Measurements from ENCODE around the gene ALK. TPM values are rescaled to one million over a fixed set of nuclear protein-coding genes. Genes with fewer than 3 reads are reported as not detected.

Gene ALK
- total RNA-seq, 4 donors from 2014 or later = 0.19 TPM; not detected in 3

GRCh38 chr2:29490045-29490444 lies 431.3 kb downstream of the ALK start:
- DNase-seq = no peak
- H3K4me3 ChIP-seq = no peak overlapping the region
- no peaks in the 10 kb centered on the region for H3K27me3 ChIP-seq
- H3K4me1 ChIP-seq = no peaks in the 10 kb centered on the region
- intact Hi-C loops (cut with DNase I) = no loop called here
- 89% methylated on average over 6 of the region's 6 CpGs for WGBS, 2 donors
- no peaks in the 10 kb centered on the region for H3K36me3 ChIP-seq
- H3K9me3 ChIP-seq = no peaks in the 10 kb centered on the region
- TF ChIP-seq POLR2A (IDR thresholded peaks at IDR 0.05) (no peak), CTCF (IDR thresholded peaks at IDR 0.05) (no peak)
- no peak overlapping the region for H3K27ac ChIP-seq

- intact Hi-C loops (cut with DNase I) = no loop called here
These were observed 431.8 kb downstream of the ALK start for GRCh38 chr2:29489568-29489967.

GRCh38 chr2:29487967-29488555 lies 433.3 kb downstream of the ALK start:
- 34 to 44% methylated on average over 4 of the region's 4 CpGs for WGBS, 2 donors
- no peak for DNase-seq
- no peaks in the 10 kb centered on the region for H3K36me3 ChIP-seq
- TF ChIP-seq CTCF (IDR thresholded peaks at IDR 0.05) = no peak
- no peak for TF ChIP-seq POLR2A (IDR thresholded peaks at IDR 0.05)
- H3K4me1 ChIP-seq = no peaks in the 10 kb centered on the region
- H3K27ac ChIP-seq = no peak overlapping the region
- H3K4me3 ChIP-seq = no peak overlapping the region
- intact Hi-C loops (cut with DNase I) = no loop called here
- H3K27me3 ChIP-seq = no peaks in the 10 kb centered on the region
- no peaks in the 10 kb centered on the region for H3K9me3 ChIP-seq

More at GRCh38 chr2:29489568-29489967, 431.8 kb downstream of the ALK start:
- no peaks in the 10 kb centered on the region for H3K9me3 ChIP-seq
- TF ChIP-seq CTCF (IDR thresholded peaks at IDR 0.05) (no peak), POLR2A (IDR thresholded peaks at IDR 0.05) (no peak)
- no peak for DNase-seq
- H3K36me3 ChIP-seq = no peaks in the 10 kb centered on the region
- 87 to 100% methylated on average over 1 of the region's 1 CpG for WGBS, 2 donors
- no peaks in the 10 kb centered on the region for H3K27me3 ChIP-seq
- no peak overlapping the region for H3K27ac ChIP-seq
- H3K4me3 ChIP-seq = no peak overlapping the region
- H3K4me1 ChIP-seq = no peaks in the 10 kb centered on the region

GRCh38 chr2:29485631-29486030 lies 435.8 kb downstream of the ALK start:
- Histone ChIP-seq H3K27me3 (no peaks in the 10 kb centered on the region), H3K27ac (no peak overlapping the region), H3K9me3 (no peaks in the 10 kb centered on the region), H3K4me1 (no peaks in the 10 kb centered on the region), H3K36me3 (no peaks in the 10 kb centered on the region), H3K4me3 (no peak overlapping the region)
- DNase-seq = no peak
- intact Hi-C loops (cut with DNase I) = no loop called here
- WGBS, 2 donors = 44 to 51% methylated on average over 3 of the region's 3 CpGs
- no peak for TF ChIP-seq POLR2A (IDR thresholded peaks at IDR 0.05)
- TF ChIP-seq CTCF (IDR thresholded peaks at IDR 0.05) = no peak

GRCh38 chr2:29485117-29485516 lies 436.3 kb downstream of the ALK start:
- TF ChIP-seq POLR2A (IDR thresholded peaks at IDR 0.05) (no peak), CTCF (IDR thresholded peaks at IDR 0.05) (no peak)
- Histone ChIP-seq H3K36me3 (no peaks in the 10 kb centered on the region), H3K27me3 (no peaks in the 10 kb centered on the region), H3K9me3 (no peaks in the 10 kb centered on the region), H3K27ac (no peak overlapping the region), H3K4me3 (no peak overlapping the region), H3K4me1 (no peaks in the 10 kb centered on the region)
- intact Hi-C loops (cut with DNase I) = no loop called here
- DNase-seq = no peak
